ENCODE data around the gene CHRNB1. TPM values are rescaled to one million over a fixed set of nuclear protein-coding genes. Genes with fewer than 3 reads are reported as not detected.

CHRNB1 gene
- total and polyA plus RNA-seq, 2 of the 8 experiments (the other 6 are each of a cell fraction or from before 2014, with no cell fraction given): 14.1 to 28.2 TPM

GRCh38 chr17:7428557-7428956 is 16.3 kb upstream of the CHRNB1 start, which contains the start of gene SPEM3 (continued):
- TF ChIP-seq EZH2 (IDR thresholded peaks at IDR 0.05; ENCODE audit: low read depth, low read length, severe bottlenecking): no peak
